SW480 (cell line): ENCODE data around the gene P3H4.

Experiments
- DNase-seq: peaks from one replicate; pipeline ENCODE4 v3.0.0-alpha.2; 2016; ENCODE audit warnings: low spot score

The P3H4 gene

GRCh38 chr17:41771389-41772206 lies 40.2 kb downstream of the P3H4 start:
- no peak for DNase-seq

- DNase-seq: no peak
Observed at GRCh38 chr17:41769985-41770384, 41.8 kb downstream of the P3H4 start.

GRCh38 chr17:41769346-41769862 lies 42.3 kb downstream of the P3H4 start:
- DNase-seq: no peak

GRCh38 chr17:41768682-41769288 lies 43.0 kb downstream of the P3H4 start:
- DNase-seq: no peak

DNA sequence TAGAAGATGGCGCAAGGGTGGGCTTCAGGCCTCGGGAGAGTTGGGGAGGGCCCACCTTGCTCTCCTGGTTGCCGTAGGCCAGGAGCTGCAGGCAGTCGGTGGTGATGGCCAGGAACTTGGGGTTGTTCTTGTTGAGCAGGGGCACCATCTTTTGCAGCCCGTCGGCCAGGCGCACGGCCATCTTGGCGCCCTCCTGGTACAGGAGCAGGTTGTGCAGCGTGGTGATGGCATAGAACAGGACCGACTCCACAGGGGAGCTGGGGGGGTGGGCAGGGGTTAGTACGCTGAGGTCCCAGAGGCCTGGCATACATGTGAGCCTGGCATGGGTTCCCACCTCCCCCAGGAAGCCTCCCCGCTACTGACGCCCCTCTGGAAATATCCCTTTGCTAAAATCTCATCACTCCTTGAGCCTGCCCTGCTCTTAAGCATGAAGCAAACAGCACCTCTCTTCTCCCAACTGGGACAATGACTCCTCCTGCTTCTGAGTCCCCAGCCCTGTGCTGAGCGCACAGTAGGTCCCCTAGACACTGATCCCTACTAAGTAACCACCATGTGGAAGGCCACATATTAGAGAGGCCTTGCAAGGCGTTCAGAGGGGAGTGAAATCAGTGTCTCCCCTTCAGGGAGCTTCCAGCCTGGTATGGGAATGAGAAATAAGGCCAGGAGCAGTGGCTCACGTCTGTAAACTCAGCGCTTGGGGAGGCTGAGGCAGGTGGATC lies 44.3 kb downstream of the P3H4 start:
- DNase-seq: no peak

- no peak for DNase-seq
Observed at GRCh38 chr17:41766135-41766534, 45.6 kb downstream of the P3H4 start.

DNA sequence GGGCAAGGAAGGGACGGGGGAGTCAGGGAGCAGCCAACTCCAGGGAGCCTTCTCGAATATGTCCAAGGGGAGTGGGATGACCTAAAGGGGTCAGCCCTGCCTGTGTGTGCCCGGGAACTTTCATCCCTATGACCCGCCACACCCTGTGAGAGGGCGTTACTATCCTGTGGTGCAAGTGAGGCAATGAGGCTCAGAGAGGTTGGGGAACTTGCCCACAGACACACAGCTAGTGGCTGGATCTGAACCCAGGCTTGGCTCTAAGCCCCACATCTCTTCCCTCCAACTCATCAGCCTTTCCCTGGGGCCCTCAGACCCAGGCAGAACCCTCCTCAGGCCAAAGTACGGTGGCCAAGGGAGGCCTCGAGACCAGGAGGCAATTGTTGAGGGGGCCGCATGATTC lies 48.4 kb downstream of the P3H4 start:
- no peak for DNase-seq

DNA sequence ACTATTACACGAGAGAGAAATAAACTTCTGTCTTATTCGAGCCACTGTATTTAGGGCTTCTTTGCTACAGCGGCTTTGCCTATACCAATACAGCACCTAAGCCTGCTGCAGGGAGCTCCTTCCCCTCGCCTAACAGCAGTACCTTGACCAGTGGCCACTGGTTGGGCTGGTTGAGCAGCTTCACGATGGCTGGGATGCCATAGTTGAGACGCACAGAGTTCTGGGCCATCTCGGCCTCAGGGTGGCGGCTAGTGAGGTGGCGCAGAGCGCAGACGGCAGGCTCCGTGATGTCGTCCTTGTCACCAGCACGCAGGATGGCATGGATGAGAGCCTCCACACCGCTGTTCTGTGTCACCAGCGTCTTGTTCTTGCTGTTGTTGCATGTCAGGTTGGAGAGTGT lies 48.9 kb downstream of the P3H4 start:
- DNase-seq: no peak

GRCh38 chr17:41762391-41762790 lies 49.4 kb downstream of the P3H4 start:
- DNase-seq: no peak

GRCh38 chr17:41760878-41761277 lies 50.9 kb downstream of the P3H4 start:
- DNase-seq: no peak

GRCh38 chr17:41758601-41759000 lies 53.1 kb downstream of the P3H4 start:
- DNase-seq: no peak

DNA sequence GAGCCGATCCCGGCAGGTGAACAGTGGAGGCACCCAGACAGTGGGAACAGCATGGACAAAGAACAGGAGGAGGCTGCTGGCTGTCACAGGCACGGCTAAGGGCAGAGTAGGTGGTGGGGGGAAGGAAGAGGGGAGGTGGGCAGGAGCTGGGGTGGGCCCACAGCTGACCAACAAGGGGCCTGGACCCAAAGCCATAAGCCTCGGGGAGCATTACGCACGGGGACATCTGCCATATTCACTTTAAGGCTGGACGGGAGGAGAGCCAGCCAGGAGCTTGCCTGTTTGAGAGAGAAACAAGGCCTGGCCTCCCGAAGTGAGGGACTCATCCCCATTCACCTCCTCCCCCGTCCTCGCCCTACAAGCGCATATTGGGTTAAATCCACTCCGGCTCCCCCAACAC lies 57.7 kb downstream of the P3H4 start:
- no peak for DNase-seq
